Measurements from ENCODE around the gene SELENOM.

Gene SELENOM

GRCh38 chr22:31126128-31126868 is 18.9 kb upstream of the SELENOM start:
- no peak overlapping the region for H3K27ac ChIP-seq (ENCODE audit: low read depth, low read length)
- H3K36me3 ChIP-seq (ENCODE audit: low read length), result no peaks in the 10 kb centered on the region
- H2AFZ ChIP-seq (ENCODE audit: low read depth, low read length, severe bottlenecking), result no peak overlapping the region
- H3K9ac ChIP-seq (ENCODE audit: low read length), result no peak overlapping the region
- no peak overlapping the region for H3K4me3 ChIP-seq (ENCODE audit: insufficient read depth, low read length, poor library complexity, severe bottlenecking)
- H3F3A ChIP-seq (ENCODE audit: insufficient read depth), result no peaks in the 10 kb centered on the region
- no peaks in the 10 kb centered on the region for H3K27me3 ChIP-seq (ENCODE audit: low read length)
- TF ChIP-seq, protein P1, sequence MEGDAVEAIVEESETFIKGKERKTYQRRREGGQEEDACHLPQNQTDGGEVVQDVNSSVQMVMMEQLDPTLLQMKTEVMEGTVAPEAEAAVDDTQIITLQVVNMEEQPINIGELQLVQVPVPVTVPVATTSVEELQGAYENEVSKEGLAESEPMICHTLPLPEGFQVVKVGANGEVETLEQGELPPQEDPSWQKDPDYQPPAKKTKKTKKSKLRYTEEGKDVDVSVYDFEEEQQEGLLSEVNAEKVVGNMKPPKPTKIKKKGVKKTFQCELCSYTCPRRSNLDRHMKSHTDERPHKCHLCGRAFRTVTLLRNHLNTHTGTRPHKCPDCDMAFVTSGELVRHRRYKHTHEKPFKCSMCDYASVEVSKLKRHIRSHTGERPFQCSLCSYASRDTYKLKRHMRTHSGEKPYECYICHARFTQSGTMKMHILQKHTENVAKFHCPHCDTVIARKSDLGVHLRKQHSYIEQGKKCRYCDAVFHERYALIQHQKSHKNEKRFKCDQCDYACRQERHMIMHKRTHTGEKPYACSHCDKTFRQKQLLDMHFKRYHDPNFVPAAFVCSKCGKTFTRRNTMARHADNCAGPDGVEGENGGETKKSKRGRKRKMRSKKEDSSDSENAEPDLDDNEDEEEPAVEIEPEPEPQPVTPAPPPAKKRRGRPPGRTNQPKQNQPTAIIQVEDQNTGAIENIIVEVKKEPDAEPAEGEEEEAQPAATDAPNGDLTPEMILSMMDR (IDR thresholded peaks at IDR 0.05; ENCODE audit: insufficient read depth, low read length, poor library complexity, severe bottlenecking), result no peak
- no peak for TF ChIP-seq EZH2phosphoT487 (conservative IDR thresholded peaks at IDR 0.05; ENCODE audit: low read length)
- no peaks in the 10 kb centered on the region for H3K9me2 ChIP-seq (replicated peaks; ENCODE audit: insufficient read depth, low read length)
- H3K9me3 ChIP-seq (ENCODE audit: insufficient read depth, low read length), result no peaks in the 10 kb centered on the region
- no peaks in the 10 kb centered on the region for H4K20me1 ChIP-seq (ENCODE audit: low read depth, low read length)
- H3K79me2 ChIP-seq (ENCODE audit: insufficient read depth, low read length), result no peaks in the 10 kb centered on the region
- no peak overlapping the region for H3K4me2 ChIP-seq (ENCODE audit: low read depth, low read length, poor library complexity, severe bottlenecking)

DNA sequence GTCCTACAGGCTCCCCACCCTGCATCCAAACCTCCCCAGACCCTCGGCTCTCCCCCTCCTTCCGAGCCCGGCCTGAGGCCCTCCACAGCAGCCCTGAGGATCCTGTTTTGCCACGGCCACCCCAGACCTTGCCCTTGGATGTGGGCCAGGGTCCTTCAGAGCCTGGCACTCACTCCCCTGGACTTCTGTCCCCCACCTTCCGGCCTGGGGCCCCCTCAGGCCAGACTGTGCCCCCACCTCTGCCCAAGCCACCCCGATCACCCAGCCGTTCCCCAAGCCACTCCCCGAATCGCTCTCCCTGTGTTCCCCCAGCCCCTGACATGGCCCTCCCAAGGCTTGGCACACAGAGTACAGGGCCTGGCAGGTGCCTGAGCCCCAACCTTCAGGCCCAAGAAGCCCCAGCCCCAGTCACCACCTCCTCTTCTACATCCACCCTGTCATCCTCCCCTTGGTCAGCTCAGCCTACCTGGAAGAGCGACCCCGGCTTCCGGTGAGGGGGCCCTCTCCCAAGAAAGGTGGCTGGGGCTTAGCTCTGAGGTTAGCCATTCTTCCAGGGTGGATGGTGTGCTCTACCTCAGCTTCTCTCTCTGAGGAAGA is 18.3 kb upstream of the SELENOM start:
- no peak overlapping the region for H2AFZ ChIP-seq (ENCODE audit: low read depth, low read length, severe bottlenecking)
- no peaks in the 10 kb centered on the region for H3K27me3 ChIP-seq (ENCODE audit: low read length)
- H3K36me3 ChIP-seq (ENCODE audit: low read length), result no peaks in the 10 kb centered on the region
- TF ChIP-seq, protein P1 (IDR thresholded peaks at IDR 0.05; ENCODE audit: insufficient read depth, low read length, poor library complexity, severe bottlenecking), result no peak
- no peak for TF ChIP-seq EZH2phosphoT487 (conservative IDR thresholded peaks at IDR 0.05; ENCODE audit: low read length)
- no peak overlapping the region for H3K27ac ChIP-seq (ENCODE audit: low read depth, low read length)
- no peak overlapping the region for H3K9ac ChIP-seq (ENCODE audit: low read length)
- H4K20me1 ChIP-seq (ENCODE audit: low read depth, low read length), result no peaks in the 10 kb centered on the region
- H3K79me2 ChIP-seq (ENCODE audit: insufficient read depth, low read length), result no peaks in the 10 kb centered on the region
- H3K4me2 ChIP-seq (ENCODE audit: low read depth, low read length, poor library complexity, severe bottlenecking), result no peak overlapping the region
- no peaks in the 10 kb centered on the region for H3K9me3 ChIP-seq (ENCODE audit: insufficient read depth, low read length)
- no peaks in the 10 kb centered on the region for H3F3A ChIP-seq (ENCODE audit: insufficient read depth)
- H3K4me3 ChIP-seq (ENCODE audit: insufficient read depth, low read length, poor library complexity, severe bottlenecking), result no peak overlapping the region
- H3K9me2 ChIP-seq (replicated peaks; ENCODE audit: insufficient read depth, low read length), result no peaks in the 10 kb centered on the region

DNA sequence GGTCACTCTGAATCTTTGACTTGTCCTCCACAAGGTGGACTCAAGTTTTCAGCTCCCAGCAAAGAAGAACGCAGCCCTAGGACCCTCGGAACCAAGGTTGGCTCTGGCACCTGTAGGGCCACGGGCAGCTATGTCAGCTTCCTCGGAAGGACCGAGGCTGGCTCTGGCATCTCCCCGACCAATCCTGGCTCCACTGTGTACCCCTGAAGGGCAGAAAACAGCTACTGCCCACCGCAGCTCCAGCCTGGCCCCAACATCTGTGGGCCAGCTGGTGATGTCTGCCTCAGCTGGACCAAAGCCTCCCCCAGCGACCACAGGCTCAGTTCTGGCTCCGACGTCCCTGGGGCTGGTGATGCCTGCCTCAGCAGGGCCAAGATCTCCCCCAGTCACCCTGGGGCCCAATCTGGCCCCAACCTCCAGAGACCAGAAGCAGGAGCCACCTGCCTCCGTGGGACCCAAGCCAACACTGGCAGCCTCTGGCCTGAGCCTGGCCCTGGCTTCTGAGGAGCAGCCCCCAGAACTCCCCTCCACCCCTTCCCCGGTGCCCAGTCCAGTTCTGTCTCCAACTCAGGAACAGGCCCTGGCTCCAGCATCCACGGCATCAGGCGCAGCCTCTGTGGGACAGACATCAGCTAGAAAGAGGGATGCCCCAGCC is 17.6 kb upstream of the SELENOM start:
- Histone ChIP-seq H2AFZ (ENCODE audit: low read depth, low read length, severe bottlenecking) (no peak overlapping the region), H3K79me2 (ENCODE audit: insufficient read depth, low read length) (no peaks in the 10 kb centered on the region), H3K9ac (ENCODE audit: low read length) (no peak overlapping the region), H3K9me2 (replicated peaks; ENCODE audit: insufficient read depth, low read length) (no peaks in the 10 kb centered on the region), H3K9me3 (ENCODE audit: insufficient read depth, low read length) (no peaks in the 10 kb centered on the region), H3K27me3 (ENCODE audit: low read length) (no peaks in the 10 kb centered on the region), H3K27ac (ENCODE audit: low read depth, low read length) (no peak overlapping the region), H3K36me3 (ENCODE audit: low read length) (no peaks in the 10 kb centered on the region), H3K4me2 (ENCODE audit: low read depth, low read length, poor library complexity, severe bottlenecking) (no peak overlapping the region), H4K20me1 (ENCODE audit: low read depth, low read length) (no peaks in the 10 kb centered on the region), H3F3A (ENCODE audit: insufficient read depth) (no peaks in the 10 kb centered on the region), H3K4me3 (ENCODE audit: insufficient read depth, low read length, poor library complexity, severe bottlenecking) (no peak overlapping the region)
- TF ChIP-seq, protein P1 (IDR thresholded peaks at IDR 0.05; ENCODE audit: insufficient read depth, low read length, poor library complexity, severe bottlenecking), result no peak
- TF ChIP-seq EZH2phosphoT487 (conservative IDR thresholded peaks at IDR 0.05; ENCODE audit: low read length), result no peak
